H1 (cell line): Measurements from ENCODE around the gene HIPK2. TPM values are rescaled to one million over a fixed set of nuclear protein-coding genes. Genes with fewer than 3 reads are reported as not detected.

Source experiments
- CTCF ChIA-PET: fragments of 300-600 bp; sonication (Branson Sonifier 250); formaldehyde crosslinking; loops from one replicate; lab custom pipeline; 2021; ENCODE audit not compliant: partially characterized antibody; lab: Charles Lee
- POLR2A ChIA-PET: fragments of 300-600 bp; sonication (Branson Sonifier 250); formaldehyde crosslinking; loops from one replicate; lab custom pipeline; 2021; ENCODE audit warnings: inconsistent platforms; ENCODE audit not compliant: partially characterized antibody; lab: Charles Lee
- DNase-seq, 2 experiments: peaks; one replicate each; pipeline versions ENCODE4 v3.0.0 to v3.0.0-alpha.2; 2010 to 2022; ENCODE audit warnings: low spot score in 2 of 2, low read depth in 1 of 2, mixed read lengths in 1 of 2
- FAIRE-seq: peaks from 2 replicates; lab custom pipeline; 2011; peaks lifted over from hg19 to GRCh38; lab: Jason Lieb, UNC
- H2AFZ ChIP-seq: 2 replicates; pipeline ENCODE4 v1.8.1; 2012; ENCODE audit warnings: low read length, inconsistent platforms
- H2AK5ac ChIP-seq: 2 replicates; pipeline ENCODE4 v1.6.1; 2013; ENCODE audit warnings: low read depth, low read length
- H2BK120ac ChIP-seq: replicated peaks from 2 replicates; pipeline ENCODE3; 2013; ENCODE audit warnings: low read depth, low read length, inconsistent platforms
- H2BK12ac ChIP-seq: 2 replicates; pipeline ENCODE4 v1.6.1; 2013; ENCODE audit warnings: low read depth, low read length
- H2BK15ac ChIP-seq: 2 replicates; pipeline ENCODE4 v1.6.1; 2013; ENCODE audit warnings: low read length
- H2BK20ac ChIP-seq: 2 replicates; pipeline ENCODE4 v1.6.1; 2013; ENCODE audit warnings: low read length
- H2BK5ac ChIP-seq: 2 replicates; pipeline ENCODE4 v1.6.1; 2013; ENCODE audit warnings: low read depth, low read length
- H3K14ac ChIP-seq: 2 replicates; pipeline ENCODE4 v1.6.1; 2013; ENCODE audit warnings: inconsistent platforms; ENCODE audit not compliant: insufficient read length
- H3K18ac ChIP-seq: 2 replicates; pipeline ENCODE4 v1.6.1; 2013; ENCODE audit warnings: low read length; ENCODE audit errors: extremely low read depth
- H3K23ac ChIP-seq: 2 replicates; pipeline ENCODE4 v1.6.1; 2013; ENCODE audit warnings: inconsistent platforms; ENCODE audit not compliant: insufficient read length
- H3K23me2 ChIP-seq: 2 replicates; pipeline ENCODE4 v1.6.1; 2013; ENCODE audit warnings: low read depth, low read length
- H3K27ac ChIP-seq: 2 replicates; pipeline ENCODE4 v1.6.1; 2011; ENCODE audit warnings: low read depth, low read length, inconsistent platforms
- H3K27me3 ChIP-seq, 4 experiments: replicated peaks in 1 of 4; 1 replicate in 1 of 4; 2 replicates in 3 of 4; pipeline versions ENCODE4 v1.6.1 to v1.8.1; 2011 to 2013; ENCODE audit warnings: low read length in 3 of 4, mild to moderate bottlenecking in 3 of 4, inconsistent platforms in 2 of 4, mixed read lengths in 2 of 4, moderate library complexity in 1 of 4; ENCODE audit not compliant: control insufficient read depth in 3 of 4, insufficient read depth in 3 of 4; ENCODE audit errors: extremely low read depth in 1 of 4
- H3K36me3 ChIP-seq, 4 experiments: 2 replicates each; pipeline versions ENCODE4 v1.6.1 to v1.8.1; 2011 to 2013; ENCODE audit warnings: mild to moderate bottlenecking in 4 of 4, low read length in 3 of 4, moderate library complexity in 2 of 4, control low read depth in 1 of 4, inconsistent platforms in 1 of 4; ENCODE audit not compliant: insufficient read depth in 4 of 4, control insufficient read depth in 2 of 4
- H3K4ac ChIP-seq: replicated peaks from 2 replicates; pipeline ENCODE3; 2013; ENCODE audit warnings: low read length, low read depth, mixed read lengths, inconsistent platforms; ENCODE audit not compliant: insufficient read length
- H3K4me1 ChIP-seq, 4 experiments: replicated peaks in 1 of 4; 1 replicate in 1 of 4; 2 replicates in 3 of 4; pipeline versions ENCODE4 v1.6.1 to v1.8.1; 2011 to 2013; ENCODE audit warnings: low read length in 3 of 4, inconsistent platforms in 2 of 4, mixed read lengths in 1 of 4; ENCODE audit not compliant: insufficient read depth in 4 of 4, control insufficient read depth in 3 of 4
- H3K4me2 ChIP-seq, 2 experiments: 2 replicates each; pipeline versions ENCODE4 v1.6.1 to v1.8.1; 2011 to 2013; ENCODE audit warnings: low read depth in 2 of 2, low read length in 2 of 2, control low read depth in 1 of 2, inconsistent platforms in 1 of 2, mild to moderate bottlenecking in 1 of 2; ENCODE audit not compliant: insufficient read depth in 1 of 2
- H3K4me3 ChIP-seq, 4 experiments: fragments of 200-600, 300-600 bp in 1 of 4; sonication (generic), shearing (Covaris generic), sonication (Bioruptor Twin) in 1 of 4; 2 replicates each; pipeline versions ENCODE4 v1.5.1 to v1.8.1; 2011 to 2016; ENCODE audit warnings: low read length in 4 of 4, low read depth in 3 of 4, control low read depth in 2 of 4, inconsistent platforms in 2 of 4, mild to moderate bottlenecking in 2 of 4, mixed read lengths in 1 of 4, moderate library complexity in 1 of 4; ENCODE audit not compliant: insufficient read depth in 2 of 4; ENCODE audit errors: extremely low read depth in 1 of 4
- H3K56ac ChIP-seq: replicated peaks from 2 replicates; pipeline ENCODE3; 2013; ENCODE audit warnings: low read depth, mild to moderate bottlenecking, mixed read lengths, low read length, inconsistent platforms; ENCODE audit not compliant: insufficient read length
- H3K79me1 ChIP-seq: 2 replicates; pipeline ENCODE4 v1.6.1; 2013; ENCODE audit warnings: low read depth, low read length, control low read depth
- H3K79me2 ChIP-seq, 2 experiments: 2 replicates each; pipeline versions ENCODE4 v1.6.1 to v1.8.1; 2012 to 2013; ENCODE audit warnings: low read length in 2 of 2, mild to moderate bottlenecking in 2 of 2, inconsistent platforms in 1 of 2; ENCODE audit not compliant: insufficient read depth in 2 of 2, control insufficient read depth in 1 of 2
- H3K9ac ChIP-seq, 4 experiments: replicated peaks in 1 of 4; 1 replicate in 1 of 4; 2 replicates in 3 of 4; pipeline versions ENCODE4 v1.6.1 to v1.8.1; 2011 to 2013; ENCODE audit warnings: low read depth in 3 of 4, low read length in 3 of 4, control low read depth in 2 of 4, mild to moderate bottlenecking in 2 of 4, moderate library complexity in 2 of 4, inconsistent platforms in 1 of 4; ENCODE audit errors: extremely low read depth in 1 of 4
- H3K9me3 ChIP-seq, 2 experiments: 2 replicates each; pipeline versions ENCODE4 v1.6.1 to v1.8.1; 2012 to 2013; ENCODE audit warnings: mild to moderate bottlenecking in 2 of 2, moderate library complexity in 2 of 2, control low read depth in 1 of 2, inconsistent platforms in 1 of 2, low read depth in 1 of 2, low read length in 1 of 2, mixed read lengths in 1 of 2; ENCODE audit not compliant: insufficient read depth in 2 of 2
- H4K20me1 ChIP-seq, 2 experiments: replicated peaks in 1 of 2; 2 replicates each; pipeline versions ENCODE3 to v1.8.1; 2011 to 2013; ENCODE audit warnings: inconsistent platforms in 2 of 2, low read length in 2 of 2, mild to moderate bottlenecking in 1 of 2; ENCODE audit not compliant: insufficient read depth in 2 of 2, control insufficient read depth in 1 of 2
- H4K5ac ChIP-seq: 2 replicates; pipeline ENCODE4 v1.6.1; 2013; ENCODE audit warnings: low read length, low read depth, mixed read lengths, inconsistent platforms; ENCODE audit not compliant: insufficient read length
- H4K8ac ChIP-seq: 2 replicates; pipeline ENCODE4 v1.8.0; 2013; ENCODE audit warnings: mild to moderate bottlenecking, moderate library complexity, low read length, inconsistent platforms; ENCODE audit not compliant: insufficient read depth; ENCODE audit errors: extremely low read depth
- H4K91ac ChIP-seq: replicated peaks from 2 replicates; pipeline ENCODE3; 2013; ENCODE audit warnings: low read length, mixed read lengths, inconsistent platforms; ENCODE audit not compliant: insufficient read length
- ASH2L ChIP-seq: fragments of 200-600, 300-600 bp; sonication (generic); IDR thresholded peaks from one replicate; pipeline ENCODE4 v1.7.1; 2017; ENCODE audit warnings: low read length
- CBX8 ChIP-seq: fragments of 300-800, 300-1000 bp; sonication (generic); IDR thresholded peaks from 2 replicates; pipeline ENCODE4 v1.7.1; 2016; ENCODE audit warnings: low read depth, low read length, borderline replicate concordance
- EP300 ChIP-seq, 2 experiments: IDR thresholded peaks; 1 replicate in 1 of 2; 2 replicates in 1 of 2; pipeline ENCODE4 v1.6.1; 2011 to 2012; ENCODE audit warnings: low read depth in 2 of 2, low read length in 2 of 2, mild to moderate bottlenecking in 2 of 2, borderline replicate concordance in 1 of 2, inconsistent platforms in 1 of 2, moderate library complexity in 1 of 2
- GTF2F1 ChIP-seq: IDR thresholded peaks from 2 replicates; pipeline ENCODE4 v1.6.1; 2012; ENCODE audit warnings: low read depth, low read length, improper control_type of control experiment, borderline replicate concordance
- KDM1A ChIP-seq: fragments of 200-600, 300-600 bp; sonication (generic); IDR thresholded peaks from 2 replicates; pipeline ENCODE4 v1.7.1; 2016; ENCODE audit warnings: mild to moderate bottlenecking, low read length, borderline replicate concordance
- MAFK ChIP-seq: IDR thresholded peaks from 2 replicates; pipeline ENCODE4 v1.6.1; 2012; ENCODE audit warnings: low read depth, mild to moderate bottlenecking, improper control_type of control experiment, low read length
- POLR2A ChIP-seq, 2 experiments: IDR thresholded peaks; 1 replicate in 1 of 2; 2 replicates in 1 of 2; pipeline ENCODE4 v1.6.1; 2011; ENCODE audit warnings: low read depth in 2 of 2, low read length in 2 of 2, mild to moderate bottlenecking in 2 of 2; ENCODE audit errors: control extremely low read depth in 1 of 2
- SAP30 ChIP-seq: fragments of 300-600 bp; sonication (generic); IDR thresholded peaks from 2 replicates; pipeline ENCODE4 v1.7.1; 2012; ENCODE audit warnings: low read length, moderate library complexity, mild to moderate bottlenecking, inconsistent platforms; ENCODE audit not compliant: insufficient read depth, insufficient replicate concordance
- SP2 ChIP-seq: IDR thresholded peaks from 2 replicates; pipeline ENCODE4 v1.6.1; 2012; ENCODE audit warnings: mild to moderate bottlenecking, low read length, inconsistent platforms
- TAF7 ChIP-seq: optimal IDR thresholded peaks from 2 replicates; pipeline ENCODE3; 2011; ENCODE audit warnings: low read depth, mild to moderate bottlenecking, inconsistent platforms, low read length, moderate library complexity, borderline replicate concordance
- TCF12 ChIP-seq: IDR thresholded peaks from 2 replicates; pipeline ENCODE4 v1.6.1; 2011; ENCODE audit warnings: low read depth, mild to moderate bottlenecking, low read length
- YY1 ChIP-seq: IDR thresholded peaks from 2 replicates; pipeline ENCODE4 v1.6.1; 2011; ENCODE audit warnings: low read depth, mild to moderate bottlenecking, low read length
- WGBS, 2 experiments: shearing (Covaris generic) in 1 of 2; methylation state at CpG; one replicate each; pipeline versions ENCODE4 v1.1.6 to v1.1.7; 2013 to 2015; ENCODE audit warnings: low lambda C conversion rate in 2 of 2, mixed read lengths in 2 of 2, inconsistent platforms in 1 of 2, low coverage in 1 of 2, missing lambda C conversion rate in 1 of 2; ENCODE audit not compliant: insufficient replicate concordance in 2 of 2, insufficient coverage in 1 of 2, insufficient read length in 1 of 2; ENCODE audit errors: extremely low coverage in 1 of 2, missing lambda C conversion rate in 1 of 2; 5-methylcytosine and 5-hydroxymethylcytosine counted together
- polyA plus RNA-seq, 7 experiments: library from polyadenylated mRNA; depleted of rRNA in 3 of 7; stranded (reverse) in 5 of 7; unstranded in 2 of 7; fragments of >200 nt in 5 of 7; fragments of 200-250 nt in 2 of 7; gene quantifications; 1 replicate in 5 of 7; 2 replicates in 1 of 7; 4 replicates in 1 of 7; pipeline versions ENCODE4 v1.2.1 to v1.2.3, GENCODE V29; 2011 to 2013; ENCODE audit warnings: missing spikeins in 2 of 7, mixed read lengths in 2 of 7
- total RNA-seq: library from RNA; stranded (reverse); fragmentation: NEBNext Ultra II Directional; extraction: Animal tissue kit (Norgen Biotek cat#: 25700); gene quantifications from 2 replicates; pipeline ENCODE4 v1.2.1, GENCODE V29; 2021
- TF ChIP-seq, protein P1 (sequence below): IDR thresholded peaks from 2 replicates; pipeline ENCODE4 v1.6.1; 2012; ENCODE audit warnings: inconsistent platforms

HIPK2 gene
- total and polyA plus RNA-seq, 2 of the 8 experiments (the other 6 are each of a cell fraction or from before 2014, with no cell fraction given) = 8.3 to 24.3 TPM

DNA sequence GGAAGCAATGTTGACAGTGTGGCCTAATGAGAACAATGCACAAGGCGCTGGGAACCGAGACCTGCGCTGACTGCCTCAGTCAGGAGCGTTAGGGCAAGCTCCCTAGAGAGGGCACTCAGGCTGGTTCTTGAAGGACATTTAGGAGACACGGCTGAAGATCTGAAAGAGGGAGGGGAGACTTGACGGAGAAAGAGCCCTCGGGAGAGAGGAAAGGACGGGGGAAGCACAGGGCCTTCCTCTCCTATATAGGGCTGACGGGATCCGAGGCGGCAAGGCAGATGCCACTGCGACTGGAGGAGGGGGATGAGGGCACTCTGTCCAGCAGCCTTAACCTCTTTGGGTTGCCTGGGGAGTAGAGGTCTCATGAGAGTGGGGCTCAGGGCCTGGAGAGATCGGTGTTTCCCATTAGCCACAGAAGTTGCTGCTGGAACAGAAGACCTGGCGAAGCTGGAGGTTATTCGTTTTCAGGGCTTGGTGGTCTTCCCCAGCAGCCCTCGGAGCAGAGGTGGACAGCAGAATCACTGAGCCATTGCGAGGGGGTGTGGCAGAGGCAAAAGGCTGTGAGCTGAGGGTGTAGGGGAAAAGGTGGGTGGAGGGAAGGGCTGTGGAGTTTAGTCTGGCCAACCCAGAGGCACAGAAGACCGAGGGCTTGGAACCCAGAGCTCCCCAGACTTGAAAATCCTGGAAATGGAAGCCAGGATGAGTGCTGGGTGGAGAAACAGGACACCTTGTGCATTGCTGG lies 218.3 kb downstream of the HIPK2 start:
- Histone ChIP-seq H3K4me2 (no peak overlapping the region), H2BK15ac (no peak overlapping the region), H4K20me1 (no peaks in the 10 kb centered on the region), H3K23me2 (no peaks in the 10 kb centered on the region), H3K4me1 (peaks cover 0 to 6% (median 1%) of the 10 kb centered on the region in 4 experiments; a peak in 2 of 7 replicates), H4K8ac (no peak overlapping the region), H3K56ac (no peak overlapping the region), H3K27ac (no peak overlapping the region), H3K36me3 (no peaks in the 10 kb centered on the region; a peak in 1 of 8 replicates), H3K14ac (no peak overlapping the region), H3K9me3 (no peaks in the 10 kb centered on the region), H3K27me3 (no peaks in the 10 kb centered on the region), H3K4me3 (no peak overlapping the region), H3K18ac (no peak overlapping the region), H2BK12ac (no peak overlapping the region), H2BK20ac (no peak overlapping the region), H3K79me2 (no peaks in the 10 kb centered on the region), H2BK5ac (no peak overlapping the region), H2AK5ac (no peak overlapping the region), H3K9ac (no peak overlapping the region), H3K79me1 (no peaks in the 10 kb centered on the region), H3K23ac (no peak overlapping the region), H2BK120ac (no peak overlapping the region), H4K91ac (no peak overlapping the region), H3K4ac (no peak overlapping the region), H4K5ac (no peak overlapping the region), H2AFZ (no peak overlapping the region)
- WGBS, 2 experiments = 87% methylated on average over 17 of the region's 18 CpGs; no CpG with 5 or more reads in 1 of the 2 experiments
- FAIRE-seq (no peak), DNase-seq (no peak)
- POLR2A ChIA-PET = interaction anchor here (0.9 kb wide), 1 partner anchor 76 kb away, joined by 3 read pairs; the partner anchor contains the start of gene KLRG2
- CTCF ChIA-PET = interaction anchor here (0.6 to 10.2 kb wide), 11 partner anchors 9 to 403 kb away, joined by 3 to 156 read pairs (median 6); no protein-coding TSS in a partner anchor
- TF ChIP-seq CBX8 (no peak), SAP30 (no peak), EP300 (IDR thresholded peaks at IDR 0.05; ENCODE audit: borderline replicate concordance in 1 of 2, low read depth in 2 of 2, low read length in 2 of 2) (no peak), YY1 (no peak), KDM1A (no peak), TAF7 (no peak), GTF2F1 (no peak), ASH2L (no peak), MAFK (no peak), TCF12 (no peak), POLR2A (IDR thresholded peaks at IDR 0.05; ENCODE audit: control extremely low read depth in 1 of 2, low read depth in 2 of 2, low read length in 2 of 2) (no peak), SP2 (no peak)
- TF ChIP-seq, protein P1, sequence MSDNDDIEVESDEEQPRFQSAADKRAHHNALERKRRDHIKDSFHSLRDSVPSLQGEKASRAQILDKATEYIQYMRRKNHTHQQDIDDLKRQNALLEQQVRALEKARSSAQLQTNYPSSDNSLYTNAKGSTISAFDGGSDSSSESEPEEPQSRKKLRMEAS = no peak
